HFF-Myc (cell line): Measurements from ENCODE around the gene LCP2.

Source experiments
- DNase-seq: peaks from one replicate; pipeline ENCODE4 v3.0.0-alpha.2; 2011; ENCODE audit warnings: low read depth; ENCODE audit errors: extremely low read depth
- H3K4me3 ChIP-seq: replicated peaks from 2 replicates; pipeline ENCODE4 v1.5.1; 2011; ENCODE audit warnings: low read depth, mild to moderate bottlenecking, control low read depth, low read length
- CTCF ChIP-seq: IDR thresholded peaks from 2 replicates; pipeline ENCODE4 v1.5.1; 2012; ENCODE audit warnings: mild to moderate bottlenecking, low read depth, low read length, control low read depth; ENCODE audit errors: missing control alignments

Gene LCP2

DNA sequence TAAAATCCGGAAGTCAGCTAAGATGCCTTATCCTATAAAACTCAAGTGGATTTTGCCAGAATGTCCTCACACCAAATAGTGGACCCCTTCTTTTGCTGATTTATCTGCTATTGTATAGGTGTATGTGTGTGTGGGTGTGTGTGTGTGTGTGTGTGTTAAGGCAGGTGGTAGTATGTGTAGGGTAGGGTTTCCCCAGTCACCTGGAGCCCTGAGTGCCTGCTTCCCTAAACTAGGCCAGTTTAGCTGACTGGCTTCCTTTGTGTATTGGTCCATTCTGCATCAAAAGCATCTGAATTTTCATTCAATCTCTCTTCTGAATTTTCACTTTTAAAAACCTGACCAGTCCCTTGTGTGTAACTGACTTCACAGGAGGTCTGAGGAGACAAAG lies 42.2 kb upstream of the LCP2 start:
- no peak for DNase-seq
- H3K4me3 ChIP-seq = no peak overlapping the region
- TF ChIP-seq CTCF = no peak

DNA sequence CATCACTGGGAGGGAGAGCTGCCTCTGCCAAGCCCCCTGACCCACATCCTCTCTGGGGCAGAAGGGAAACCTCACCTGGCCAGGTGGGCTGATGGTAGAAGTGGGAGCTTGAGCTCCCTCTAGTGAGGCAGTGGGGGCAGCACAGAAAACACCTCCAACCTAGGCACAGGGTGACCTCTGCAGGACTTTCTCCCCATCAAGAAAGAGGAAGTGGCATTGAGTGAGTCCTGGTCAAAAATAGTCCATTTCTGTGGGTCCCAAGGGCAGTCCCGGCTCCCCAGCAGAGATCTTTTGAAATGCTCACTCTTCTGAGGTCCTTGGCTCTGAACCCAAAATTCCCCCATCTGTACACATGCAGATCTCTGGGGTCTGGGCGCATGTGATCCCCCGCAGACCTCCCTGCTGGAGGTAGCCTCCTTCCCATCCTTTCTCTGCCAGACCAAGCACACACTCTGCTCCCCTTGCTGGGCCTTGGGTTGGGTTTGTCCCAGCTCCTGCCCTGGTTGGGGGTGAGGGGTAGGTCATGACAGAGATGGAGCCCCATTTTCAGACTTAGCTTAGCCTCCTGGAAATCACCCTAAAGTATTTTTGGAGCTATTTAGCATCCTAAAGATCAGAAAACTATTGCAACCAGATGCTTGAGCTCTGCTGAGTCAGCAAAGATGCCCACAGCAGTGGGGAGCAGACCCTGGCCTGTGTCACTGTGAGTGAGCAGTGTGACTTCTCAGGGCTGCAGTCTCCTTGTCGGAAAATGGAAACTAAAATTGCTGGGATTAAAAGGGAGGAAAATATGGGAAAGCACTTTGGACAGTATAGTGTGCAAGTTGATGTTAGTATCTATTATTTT lies 41.6 kb upstream of the LCP2 start:
- DNase-seq = no peak
- no peak for TF ChIP-seq CTCF
- H3K4me3 ChIP-seq = no peak overlapping the region

DNA sequence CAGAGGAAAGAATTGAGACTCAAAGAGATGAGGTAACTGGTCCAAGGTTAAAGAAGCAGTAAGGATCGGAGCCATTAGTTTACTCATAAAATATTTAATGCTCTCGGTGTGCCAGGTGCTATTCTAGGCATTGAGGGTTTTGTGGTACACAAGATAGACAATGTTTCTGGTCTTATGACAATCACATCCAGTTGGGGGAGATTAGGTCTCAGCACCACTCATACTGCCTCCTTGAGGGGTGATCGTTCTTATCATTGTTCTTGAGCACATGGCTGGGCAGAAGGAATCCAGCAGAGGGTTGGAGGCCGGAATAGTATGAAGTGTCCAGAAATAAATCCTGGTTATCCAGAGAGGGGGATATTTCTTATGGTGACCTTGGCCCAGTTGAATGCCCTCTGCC lies 40.7 kb upstream of the LCP2 start:
- no peak overlapping the region for H3K4me3 ChIP-seq
- DNase-seq = no peak
- no peak for TF ChIP-seq CTCF

GRCh38 chr5:170337045-170337733 lies 39.6 kb upstream of the LCP2 start:
- H3K4me3 ChIP-seq = no peak overlapping the region
- TF ChIP-seq CTCF = no peak
- no peak for DNase-seq

DNA sequence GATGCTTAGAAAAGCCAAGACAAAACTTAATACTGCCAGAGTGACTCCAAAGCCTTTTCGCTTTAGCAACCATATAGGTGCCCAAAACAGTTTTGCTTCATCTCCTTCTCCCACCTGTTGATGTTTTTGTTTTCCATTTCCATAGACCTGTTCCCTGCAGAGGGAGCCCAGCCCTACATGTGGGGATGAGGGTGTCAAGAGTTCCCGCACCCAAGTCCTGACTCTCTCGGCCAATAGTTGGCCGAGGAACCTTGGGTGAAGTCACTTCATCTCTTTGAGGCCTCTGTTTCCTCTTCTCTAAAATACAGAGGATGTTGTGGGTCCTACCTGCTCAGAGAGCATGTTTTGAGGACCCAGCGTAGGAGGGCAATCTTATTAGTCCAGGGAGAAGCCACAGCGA lies 38.5 kb upstream of the LCP2 start:
- no peak overlapping the region for H3K4me3 ChIP-seq
- DNase-seq = no peak
- no peak for TF ChIP-seq CTCF

DNA sequence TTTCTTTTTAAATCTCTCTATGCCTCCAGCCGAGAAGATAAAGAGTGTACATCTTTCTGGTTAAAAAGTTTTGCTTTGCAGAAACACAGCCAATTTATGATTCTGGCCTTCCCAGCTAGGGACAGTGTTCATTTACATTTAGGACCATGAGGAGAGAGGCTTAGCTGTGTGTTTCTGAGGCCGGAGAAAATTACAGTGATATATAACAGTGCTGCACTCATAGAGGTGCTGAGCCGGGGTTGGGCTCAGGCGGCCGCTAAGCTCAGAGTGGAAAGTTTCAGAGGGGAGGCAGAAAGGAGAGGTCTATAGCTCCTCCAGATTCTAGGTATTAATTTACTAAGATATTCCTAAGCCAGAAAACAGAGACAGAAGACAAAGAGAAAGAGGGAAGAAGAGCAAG lies 37.0 kb upstream of the LCP2 start:
- H3K4me3 ChIP-seq = no peak overlapping the region
- no peak for DNase-seq
- TF ChIP-seq CTCF = no peak
